ENCODE results near the gene IGSF21.

GRCh38 chr1:18411321-18411720 is 303.7 kb downstream of the IGSF21 start:
- TF ChIP-seq CTCF (conservative IDR thresholded peaks at IDR 0.05; ENCODE audit: low read depth, low read length) (no peak), RCOR1 (IDR thresholded peaks at IDR 0.05; ENCODE audit: insufficient replicate concordance, low read length) (no peak), POLR2A (IDR thresholded peaks at IDR 0.05; ENCODE audit: low read depth, low read length) (no peak), RAD21 (IDR thresholded peaks at IDR 0.05; ENCODE audit: low read length) (no peak), CEBPB (IDR thresholded peaks at IDR 0.05; ENCODE audit: low read depth, low read length) (no peak), FOS (IDR thresholded peaks at IDR 0.05; ENCODE audit: low read depth, low read length) (no peak), MAFK (IDR thresholded peaks at IDR 0.05; ENCODE audit: low read depth, low read length) (no peak), USF2 (IDR thresholded peaks at IDR 0.05; ENCODE audit: low read depth, low read length) (no peak), BHLHE40 (IDR thresholded peaks at IDR 0.05; ENCODE audit: low read depth, low read length) (no peak), MXI1 (IDR thresholded peaks at IDR 0.05; ENCODE audit: borderline replicate concordance, low read depth, low read length) (no peak), ELK1 (IDR thresholded peaks at IDR 0.05; ENCODE audit: borderline replicate concordance, low read depth, low read length) (no peak), RFX5 (IDR thresholded peaks at IDR 0.05; ENCODE audit: low read depth, low read length) (no peak)

All from IMR-90 (cell line).